ENCODE measurements around the gene FKBP10.
"Not testable (repeated sequence)": the region's sequence is repeated elsewhere in the genome, so short reads cannot be mapped to it uniquely, and the experiment has no call there.

FKBP10 gene

DNA sequence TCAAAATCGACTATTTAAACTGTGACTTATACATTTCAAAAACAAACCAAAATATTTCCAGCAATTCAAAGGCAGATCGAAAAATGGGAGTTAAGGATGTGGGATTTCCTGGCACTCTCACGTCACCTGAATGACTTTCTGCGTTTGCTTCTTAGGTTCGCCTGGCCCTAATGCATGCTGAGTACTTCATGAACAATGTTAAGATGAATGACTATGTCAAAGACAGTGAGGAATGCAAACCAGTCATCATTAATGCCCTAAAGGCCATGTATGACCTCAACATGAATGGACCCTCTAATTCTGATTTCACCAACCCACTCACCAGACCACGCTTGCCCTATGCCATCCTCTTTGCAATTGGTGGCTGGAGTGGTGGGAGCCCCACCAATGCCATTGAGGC, 32.2 kb downstream of the FKBP10 start:
- DNase-seq (no peak), ATAC-seq (ENCODE audit: insufficient read depth, low read depth) (no peak)
- TF ChIP-seq, protein P1, sequence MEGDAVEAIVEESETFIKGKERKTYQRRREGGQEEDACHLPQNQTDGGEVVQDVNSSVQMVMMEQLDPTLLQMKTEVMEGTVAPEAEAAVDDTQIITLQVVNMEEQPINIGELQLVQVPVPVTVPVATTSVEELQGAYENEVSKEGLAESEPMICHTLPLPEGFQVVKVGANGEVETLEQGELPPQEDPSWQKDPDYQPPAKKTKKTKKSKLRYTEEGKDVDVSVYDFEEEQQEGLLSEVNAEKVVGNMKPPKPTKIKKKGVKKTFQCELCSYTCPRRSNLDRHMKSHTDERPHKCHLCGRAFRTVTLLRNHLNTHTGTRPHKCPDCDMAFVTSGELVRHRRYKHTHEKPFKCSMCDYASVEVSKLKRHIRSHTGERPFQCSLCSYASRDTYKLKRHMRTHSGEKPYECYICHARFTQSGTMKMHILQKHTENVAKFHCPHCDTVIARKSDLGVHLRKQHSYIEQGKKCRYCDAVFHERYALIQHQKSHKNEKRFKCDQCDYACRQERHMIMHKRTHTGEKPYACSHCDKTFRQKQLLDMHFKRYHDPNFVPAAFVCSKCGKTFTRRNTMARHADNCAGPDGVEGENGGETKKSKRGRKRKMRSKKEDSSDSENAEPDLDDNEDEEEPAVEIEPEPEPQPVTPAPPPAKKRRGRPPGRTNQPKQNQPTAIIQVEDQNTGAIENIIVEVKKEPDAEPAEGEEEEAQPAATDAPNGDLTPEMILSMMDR (IDR thresholded peaks at IDR 0.05; ENCODE audit: borderline replicate concordance, extremely low read depth, low read length, poor library complexity, severe bottlenecking), result no peak
- TF ChIP-seq EZH2 (IDR thresholded peaks at IDR 0.05; ENCODE audit: borderline replicate concordance, low read depth, low read length, severe bottlenecking), result no peak
- Histone ChIP-seq H3K36me3 (ENCODE audit: insufficient read depth, low read length) (peaks cover 9% of the 10 kb centered on the region; the same call in 1 of the 2 replicates), H2AFZ (ENCODE audit: low read depth, low read length) (no peak overlapping the region), H3K27me3 (ENCODE audit: insufficient read depth, low read length, poor library complexity) (no peaks in the 10 kb centered on the region), H3K9me3 (ENCODE audit: insufficient read depth, low read length, severe bottlenecking) (no peaks in the 10 kb centered on the region), H3K9ac (ENCODE audit: low read depth, low read length) (no peak overlapping the region), H4K20me1 (ENCODE audit: insufficient read depth, low read length) (peaks cover 12% of the 10 kb centered on the region; the same call in 1 of the 2 replicates), H3K27ac (ENCODE audit: low read length) (no peak overlapping the region), H3K4me1 (ENCODE audit: insufficient read depth, low read length) (no peaks in the 10 kb centered on the region), H3K79me2 (ENCODE audit: insufficient read depth, low read length) (peaks cover 13% of the 10 kb centered on the region), H3K4me3 (ENCODE audit: low read depth in 1 of 2, low read length in 2 of 2) (no peak overlapping the region), H3K4me2 (ENCODE audit: insufficient read depth, low read length) (no peak overlapping the region)

DNA sequence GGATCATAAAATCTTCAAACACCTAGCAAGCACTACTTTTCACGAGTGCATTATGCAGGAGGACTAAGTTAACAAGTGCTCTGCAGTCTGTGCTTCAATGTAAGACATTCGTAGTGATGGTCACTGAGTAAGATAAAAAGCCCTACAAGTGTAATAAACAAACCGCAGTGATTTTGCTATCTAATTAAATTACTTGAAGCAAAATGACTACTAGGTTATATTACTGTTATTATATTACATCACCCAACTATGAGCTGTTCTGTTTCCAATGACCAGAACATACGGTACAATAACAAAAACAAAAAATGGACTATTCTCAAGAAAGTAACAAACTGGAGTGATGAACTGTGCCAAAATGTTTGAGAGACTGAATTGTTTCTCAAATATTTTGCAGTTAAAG, 36.0 kb downstream of the FKBP10 start:
- DNase-seq (no peak), ATAC-seq (ENCODE audit: insufficient read depth, low read depth) (no peak)
- H3K36me3 ChIP-seq (ENCODE audit: insufficient read depth, low read length), result peaks cover 32% of the 10 kb centered on the region
- H3K4me2 ChIP-seq (ENCODE audit: insufficient read depth, low read length), result no peak overlapping the region
- peaks cover 24% of the 10 kb centered on the region; the same call in 1 of the 2 replicates for H4K20me1 ChIP-seq (ENCODE audit: insufficient read depth, low read length)
- no peak overlapping the region for H3K27ac ChIP-seq (ENCODE audit: low read length)
- H3K4me1 ChIP-seq (ENCODE audit: insufficient read depth, low read length), result no peaks in the 10 kb centered on the region
- H3K27me3 ChIP-seq (ENCODE audit: insufficient read depth, low read length, poor library complexity), result no peaks in the 10 kb centered on the region
- TF ChIP-seq, protein P1 (IDR thresholded peaks at IDR 0.05; ENCODE audit: borderline replicate concordance, extremely low read depth, low read length, poor library complexity, severe bottlenecking), result no peak
- TF ChIP-seq EZH2 (IDR thresholded peaks at IDR 0.05; ENCODE audit: borderline replicate concordance, low read depth, low read length, severe bottlenecking), result no peak
- H3K9me3 ChIP-seq (ENCODE audit: insufficient read depth, low read length, severe bottlenecking), result no peaks in the 10 kb centered on the region
- H2AFZ ChIP-seq (ENCODE audit: low read depth, low read length), result no peak overlapping the region
- no peak overlapping the region for H3K4me3 ChIP-seq (ENCODE audit: low read depth in 1 of 2, low read length in 2 of 2)
- no peak overlapping the region for H3K9ac ChIP-seq (ENCODE audit: low read depth, low read length)
- H3K79me2 ChIP-seq (ENCODE audit: insufficient read depth, low read length), result peaks cover 49% of the 10 kb centered on the region

DNA sequence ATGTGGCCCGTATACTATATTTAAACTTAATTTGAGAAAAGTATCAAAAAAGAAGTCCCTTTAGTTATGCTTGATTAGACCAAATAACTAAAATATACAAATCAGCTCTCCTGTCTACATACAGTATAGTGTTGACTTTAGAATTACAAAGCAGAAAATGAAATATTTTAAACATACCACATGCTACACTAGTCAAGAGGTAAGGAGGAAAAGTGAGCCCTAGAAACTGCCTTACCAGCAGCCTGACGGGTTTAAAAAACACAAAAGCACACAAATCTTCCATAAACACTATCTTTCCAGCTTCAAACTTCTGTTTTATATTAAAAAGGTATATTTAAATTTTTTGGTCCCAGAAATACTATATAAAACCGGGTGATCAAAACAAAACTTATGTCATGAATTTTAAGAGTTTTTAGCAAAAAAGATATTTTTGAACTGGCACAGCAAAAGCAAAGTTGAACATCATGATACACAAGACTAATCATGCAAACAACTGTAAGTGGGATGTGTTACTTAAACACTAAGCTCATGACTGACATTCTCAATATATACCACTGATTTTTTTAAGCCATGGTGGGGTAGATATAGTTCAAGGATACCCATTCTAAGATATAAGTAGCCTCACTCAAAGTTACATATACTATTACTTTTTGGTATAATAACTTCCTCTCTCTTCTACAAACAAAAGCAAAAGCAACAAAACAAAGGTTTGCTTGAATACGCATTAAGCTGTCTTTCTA, 36.6 kb downstream of the FKBP10 start:
- TF ChIP-seq, protein P1 (IDR thresholded peaks at IDR 0.05; ENCODE audit: borderline replicate concordance, extremely low read depth, low read length, poor library complexity, severe bottlenecking), result no peak
- TF ChIP-seq EZH2 (IDR thresholded peaks at IDR 0.05; ENCODE audit: borderline replicate concordance, low read depth, low read length, severe bottlenecking), result no peak
- Histone ChIP-seq H3K9me3 (ENCODE audit: insufficient read depth, low read length, severe bottlenecking) (no peaks in the 10 kb centered on the region), H2AFZ (ENCODE audit: low read depth, low read length) (no peak overlapping the region), H3K4me1 (ENCODE audit: insufficient read depth, low read length) (no peaks in the 10 kb centered on the region), H3K27me3 (ENCODE audit: insufficient read depth, low read length, poor library complexity) (no peaks in the 10 kb centered on the region), H3K27ac (ENCODE audit: low read length) (no peak overlapping the region), H3K79me2 (ENCODE audit: insufficient read depth, low read length) (peaks cover 55% of the 10 kb centered on the region), H3K36me3 (ENCODE audit: insufficient read depth, low read length) (peaks cover 38% of the 10 kb centered on the region), H3K4me2 (ENCODE audit: insufficient read depth, low read length) (no peak overlapping the region), H3K4me3 (ENCODE audit: low read depth in 1 of 2, low read length in 2 of 2) (no peak overlapping the region), H4K20me1 (ENCODE audit: insufficient read depth, low read length) (peaks cover 30% of the 10 kb centered on the region; the same call in 1 of the 2 replicates), H3K9ac (ENCODE audit: low read depth, low read length) (no peak overlapping the region)
- DNase-seq (no peak), ATAC-seq (ENCODE audit: insufficient read depth, low read depth) (no peak)

DNA sequence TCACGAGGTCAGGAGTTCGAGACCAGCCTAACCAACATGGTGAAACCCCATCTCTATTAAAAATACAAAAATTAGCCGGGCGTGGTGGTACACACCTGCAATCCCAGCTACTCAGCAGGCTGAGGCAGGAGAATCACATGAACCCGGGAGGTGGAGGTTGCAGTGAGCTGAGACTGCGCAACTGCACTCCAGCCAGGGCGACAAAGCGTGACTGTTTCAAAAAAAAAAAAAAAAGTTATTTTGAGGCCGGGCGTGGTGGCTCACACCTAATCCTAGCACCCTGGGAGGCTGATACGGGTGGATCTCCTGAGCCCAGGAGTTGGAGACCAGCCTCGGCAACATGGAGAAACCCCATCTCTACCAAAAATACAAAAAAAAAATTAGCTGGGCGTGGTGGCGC, 38.6 kb downstream of the FKBP10 start:
- H2AFZ ChIP-seq (ENCODE audit: low read depth, low read length); H3K4me2 ChIP-seq (ENCODE audit: insufficient read depth, low read length): not testable (repeated sequence)

More for the DNA sequence above, 38.6 kb downstream of the FKBP10 start:
- not testable (repeated sequence) for DNase-seq; H3K4me3 ChIP-seq (ENCODE audit: low read depth in 1 of 2, low read length in 2 of 2); H3K27me3 ChIP-seq (ENCODE audit: insufficient read depth, low read length, poor library complexity); H3K9ac ChIP-seq (ENCODE audit: low read depth, low read length); H3K27ac ChIP-seq (ENCODE audit: low read length); H3K9me3 ChIP-seq (ENCODE audit: insufficient read depth, low read length, severe bottlenecking); H3K4me1 ChIP-seq (ENCODE audit: insufficient read depth, low read length); ATAC-seq (ENCODE audit: insufficient read depth, low read depth)
- peaks cover 46% of the 10 kb centered on the region for H3K36me3 ChIP-seq (ENCODE audit: insufficient read depth, low read length)
- H4K20me1 ChIP-seq (ENCODE audit: insufficient read depth, low read length), result peaks cover 26% of the 10 kb centered on the region; the same call in 1 of the 2 replicates
- peaks cover 73% of the 10 kb centered on the region for H3K79me2 ChIP-seq (ENCODE audit: insufficient read depth, low read length)
